ENCODE measurements around the gene PSMG3. TPM values are rescaled to one million over a fixed set of nuclear protein-coding genes. Genes with fewer than 3 reads are reported as not detected.

Gene PSMG3
- total and polyA plus RNA-seq, 7 donors: 11.8 to 59.1 (median 18.2) TPM

GRCh38 chr7:1545417-1546246 lies 24.2 kb downstream of the PSMG3 start:
- H3K4me3 ChIP-seq: no peak overlapping the region
- H3K27me3 ChIP-seq (ENCODE audit: insufficient read depth in 3 of 3, low read length in 2 of 3): no peaks in the 10 kb centered on the region
- WGBS, 3 donors: 69 to 74% (median 72%) methylated on average over 33 to 40 of the region's 40 CpGs
- H3K4me1 ChIP-seq: no peaks in the 10 kb centered on the region
- peaks cover 2 to 65% of the 10 kb centered on the region in 2 donors for H3K36me3 ChIP-seq (ENCODE audit: insufficient read depth in 1 of 2, low read depth in 1 of 2)
- H3K9me3 ChIP-seq: no peaks in the 10 kb centered on the region
- intact Hi-C loops (cut with DNase I): no loop called here
- peak; percentile 25 to 61 for DNase-seq
- H3K27ac ChIP-seq: peak overlapping the region; percentile 16
- TF ChIP-seq CTCF (IDR thresholded peaks at IDR 0.05): no peak
- ATAC-seq: peak; percentile 15 to 47 (median 24)

DNA sequence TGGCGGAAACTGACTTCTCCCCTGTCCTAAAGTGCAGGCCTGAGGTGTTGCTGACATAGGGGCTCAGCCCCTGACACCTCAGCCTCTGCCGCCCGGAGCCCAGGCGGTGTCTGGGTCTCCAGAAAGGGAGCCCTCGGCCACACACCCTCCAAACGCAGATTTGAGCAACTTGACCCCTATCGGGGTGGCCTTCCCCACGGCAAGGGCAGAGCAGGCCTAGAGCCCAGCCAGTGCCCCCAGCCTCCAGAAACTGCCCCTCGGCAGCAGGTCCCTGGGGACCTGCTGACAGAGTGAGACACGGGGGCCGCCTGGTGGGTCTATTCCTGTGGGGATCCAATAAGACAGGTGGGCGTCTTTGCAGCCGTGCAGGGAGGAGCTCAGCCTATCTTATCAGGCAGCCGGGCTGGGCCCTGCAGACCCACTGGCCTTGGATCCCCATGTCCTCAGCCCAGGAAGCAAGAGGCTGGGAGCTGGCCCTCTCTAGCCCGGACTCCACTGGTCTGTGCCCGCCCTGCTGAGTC lies 24.9 kb downstream of the PSMG3 start:
- DNase-seq (peak in 1 of 2 donors; percentile 58), ATAC-seq (peak in 3 of 4 donors; percentile 1 to 5 (median 4))
- TF ChIP-seq CTCF (IDR thresholded peaks at IDR 0.05): no peak
- Histone ChIP-seq H3K27me3 (ENCODE audit: insufficient read depth in 3 of 3, low read length in 2 of 3) (no peaks in the 10 kb centered on the region), H3K27ac (peak overlapping the region; percentile 16), H3K4me1 (no peaks in the 10 kb centered on the region), H3K4me3 (no peak overlapping the region), H3K36me3 (ENCODE audit: insufficient read depth in 1 of 2, low read depth in 1 of 2) (peaks cover 2 to 69% of the 10 kb centered on the region in 2 donors), H3K9me3 (no peaks in the 10 kb centered on the region)
- 81 to 88% (median 84%) methylated on average over 15 to 16 of the region's 16 CpGs for WGBS, 3 donors
- intact Hi-C loops (cut with DNase I): no loop called here

DNA sequence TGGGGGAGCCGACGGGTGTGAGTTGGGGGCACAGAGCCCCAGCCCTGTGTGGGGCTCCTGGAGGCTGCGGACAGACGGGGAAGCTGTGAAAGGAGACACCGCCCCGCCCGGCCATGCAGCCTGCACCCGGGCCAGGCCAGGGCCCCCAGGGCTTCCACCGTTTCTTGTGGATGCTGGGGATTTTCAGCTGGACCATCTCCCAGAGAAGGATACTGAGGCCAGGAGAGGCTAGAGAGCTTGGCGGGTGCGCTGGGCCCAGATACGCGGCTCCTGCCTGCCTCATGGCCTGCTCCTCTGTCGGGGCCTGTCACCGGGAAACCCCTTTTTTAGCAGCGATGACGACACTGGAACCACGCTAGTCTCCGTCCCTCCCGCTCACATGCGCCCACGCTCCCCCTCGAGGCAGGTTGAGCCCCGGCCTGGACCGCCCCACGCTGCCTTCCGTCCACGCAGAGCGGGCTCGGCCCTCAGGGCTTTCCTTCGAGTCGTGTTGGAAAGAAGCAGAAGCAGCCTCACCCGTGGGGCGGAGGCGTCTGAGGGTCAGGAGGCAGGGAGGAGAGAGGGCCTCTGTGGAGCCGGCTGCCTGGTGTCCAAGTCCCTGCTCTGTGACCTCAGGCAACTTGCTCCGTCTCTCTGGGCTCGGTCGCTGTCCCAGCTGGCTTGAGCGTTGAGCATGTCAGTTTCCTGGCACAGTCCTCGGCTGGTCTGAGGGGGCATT lies 25.5 kb downstream of the PSMG3 start:
- H3K4me3 ChIP-seq: no peak overlapping the region
- intact Hi-C loops (cut with DNase I): no loop called here
- H3K27me3 ChIP-seq (ENCODE audit: insufficient read depth in 3 of 3, low read length in 2 of 3): no peaks in the 10 kb centered on the region
- no peaks in the 10 kb centered on the region for H3K9me3 ChIP-seq
- 71 to 74% (median 72%) methylated on average over 40 to 41 of the region's 41 CpGs for WGBS, 3 donors
- no peak for TF ChIP-seq CTCF (IDR thresholded peaks at IDR 0.05)
- no peaks in the 10 kb centered on the region for H3K4me1 ChIP-seq
- no peak overlapping the region for H3K27ac ChIP-seq
- H3K36me3 ChIP-seq (ENCODE audit: insufficient read depth in 1 of 2, low read depth in 1 of 2): peaks cover 2 to 71% of the 10 kb centered on the region in 2 donors
- peak; percentile 27 to 62 for DNase-seq
- peak in 2 of 4 donors; percentile 4 to 13 for ATAC-seq

DNA sequence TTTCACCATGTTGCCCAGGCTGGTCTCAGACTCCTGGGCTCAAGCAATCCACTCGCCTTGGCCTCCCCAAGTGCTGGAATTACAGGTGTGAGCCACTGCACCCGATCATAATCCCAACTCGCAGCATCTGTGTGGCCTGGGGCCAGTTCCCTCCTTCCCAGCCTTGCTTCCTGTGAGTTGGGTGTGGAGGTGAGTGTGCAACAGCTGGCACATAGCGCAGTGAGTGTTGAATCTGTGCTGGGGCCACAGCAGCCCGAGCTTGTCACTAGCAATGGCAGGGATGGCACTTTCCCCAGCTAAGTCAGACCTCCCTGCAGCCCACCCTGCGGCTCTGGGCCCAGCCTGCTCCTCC lies 26.0 kb downstream of the PSMG3 start:
- intact Hi-C loops (cut with DNase I): no loop called here
- H3K36me3 ChIP-seq (ENCODE audit: insufficient read depth in 1 of 2, low read depth in 1 of 2): peaks cover 0 to 69% of the 10 kb centered on the region in 2 donors

More for the DNA sequence above, 26.0 kb downstream of the PSMG3 start:
- Histone ChIP-seq H3K9me3 (no peaks in the 10 kb centered on the region), H3K4me3 (no peak overlapping the region), H3K27ac (no peak overlapping the region), H3K27me3 (ENCODE audit: insufficient read depth in 3 of 3, low read length in 2 of 3) (no peaks in the 10 kb centered on the region), H3K4me1 (peaks cover 3% of the 10 kb centered on the region)
- DNase-seq (peak in 1 of 2 donors; percentile 57), ATAC-seq (no peak)
- 73 to 84% (median 82%) methylated on average over 6 of the region's 6 CpGs for WGBS, 3 donors
- no peak for TF ChIP-seq CTCF (IDR thresholded peaks at IDR 0.05)

All from psoas muscle (tissue), 8 donors.